ENCODE measurements around the gene CMKLR1.

CMKLR1 gene

GRCh38 chr12:108360487-108360886, 21.4 kb upstream of the CMKLR1 start:
- H3K9me3 ChIP-seq (replicated peaks; ENCODE audit: insufficient read depth, low read length) = no peaks in the 10 kb centered on the region
- no peak overlapping the region for H3K4me3 ChIP-seq (ENCODE audit: low read length)
- no peak for DNase-seq
- H3F3A ChIP-seq (ENCODE audit: insufficient read depth, low read length) = no peaks in the 10 kb centered on the region
- H3K27me3 ChIP-seq (replicated peaks; ENCODE audit: insufficient read depth, low read length) = no peaks in the 10 kb centered on the region
- no peaks in the 10 kb centered on the region for H4K20me1 ChIP-seq (ENCODE audit: insufficient read depth, low read length)
- TF ChIP-seq CTCF (IDR thresholded peaks at IDR 0.05; ENCODE audit: low read length) = no peak
- no peak for TF ChIP-seq EZH2 (optimal IDR thresholded peaks at IDR 0.05; ENCODE audit: low read depth, low read length)
- no peak for TF ChIP-seq EZH2phosphoT487 (IDR thresholded peaks at IDR 0.05; ENCODE audit: low read length)
- no peaks in the 10 kb centered on the region for H3K79me2 ChIP-seq (ENCODE audit: low read length)
- no peak overlapping the region for H3K4me2 ChIP-seq (ENCODE audit: low read depth, low read length)
- no peaks in the 10 kb centered on the region for H3K4me1 ChIP-seq (ENCODE audit: low read length)
- no peak overlapping the region for H3K27ac ChIP-seq (ENCODE audit: low read length)
- no peaks in the 10 kb centered on the region for H3K36me3 ChIP-seq (replicated peaks; ENCODE audit: insufficient read depth, low read length)
- no peaks in the 10 kb centered on the region for H3K9me2 ChIP-seq (replicated peaks; ENCODE audit: insufficient read depth, low read length)
- H3K9ac ChIP-seq (ENCODE audit: low read length) = no peak overlapping the region
- H2AFZ ChIP-seq (ENCODE audit: low read length) = no peak overlapping the region

- no peaks in the 10 kb centered on the region for H3K4me1 ChIP-seq (ENCODE audit: low read length)
- TF ChIP-seq CTCF (IDR thresholded peaks at IDR 0.05; ENCODE audit: low read length) = no peak
- TF ChIP-seq EZH2phosphoT487 (IDR thresholded peaks at IDR 0.05; ENCODE audit: low read length) = no peak
- no peak for TF ChIP-seq EZH2 (optimal IDR thresholded peaks at IDR 0.05; ENCODE audit: low read depth, low read length)
- H3K27ac ChIP-seq (ENCODE audit: low read length) = no peak overlapping the region
- H3F3A ChIP-seq (ENCODE audit: insufficient read depth, low read length) = no peaks in the 10 kb centered on the region
- no peaks in the 10 kb centered on the region for H3K36me3 ChIP-seq (replicated peaks; ENCODE audit: insufficient read depth, low read length)
- no peak for DNase-seq
- H3K9me3 ChIP-seq (replicated peaks; ENCODE audit: insufficient read depth, low read length) = no peaks in the 10 kb centered on the region
- no peak overlapping the region for H3K9ac ChIP-seq (ENCODE audit: low read length)
- H3K4me2 ChIP-seq (ENCODE audit: low read depth, low read length) = no peak overlapping the region
- H4K20me1 ChIP-seq (ENCODE audit: insufficient read depth, low read length) = no peaks in the 10 kb centered on the region
- no peaks in the 10 kb centered on the region for H3K27me3 ChIP-seq (replicated peaks; ENCODE audit: insufficient read depth, low read length)
- no peaks in the 10 kb centered on the region for H3K79me2 ChIP-seq (ENCODE audit: low read length)
- H2AFZ ChIP-seq (ENCODE audit: low read length) = no peak overlapping the region
- no peak overlapping the region for H3K4me3 ChIP-seq (ENCODE audit: low read length)
- H3K9me2 ChIP-seq (replicated peaks; ENCODE audit: insufficient read depth, low read length) = no peaks in the 10 kb centered on the region
Observed at GRCh38 chr12:108360057-108360456, 20.9 kb upstream of the CMKLR1 start.

GRCh38 chr12:108358580-108358965, 19.5 kb upstream of the CMKLR1 start:
- Histone ChIP-seq H3K4me3 (ENCODE audit: low read length) (no peak overlapping the region), H3F3A (ENCODE audit: insufficient read depth, low read length) (no peaks in the 10 kb centered on the region), H3K79me2 (ENCODE audit: low read length) (no peaks in the 10 kb centered on the region), H3K9me3 (replicated peaks; ENCODE audit: insufficient read depth, low read length) (no peaks in the 10 kb centered on the region), H3K27ac (ENCODE audit: low read length) (no peak overlapping the region), H3K9ac (ENCODE audit: low read length) (no peak overlapping the region), H3K9me2 (replicated peaks; ENCODE audit: insufficient read depth, low read length) (no peaks in the 10 kb centered on the region), H3K36me3 (replicated peaks; ENCODE audit: insufficient read depth, low read length) (no peaks in the 10 kb centered on the region), H2AFZ (ENCODE audit: low read length) (no peak overlapping the region), H3K4me1 (ENCODE audit: low read length) (no peaks in the 10 kb centered on the region), H3K27me3 (replicated peaks; ENCODE audit: insufficient read depth, low read length) (no peaks in the 10 kb centered on the region), H4K20me1 (ENCODE audit: insufficient read depth, low read length) (no peaks in the 10 kb centered on the region), H3K4me2 (ENCODE audit: low read depth, low read length) (no peak overlapping the region)
- TF ChIP-seq CTCF (IDR thresholded peaks at IDR 0.05; ENCODE audit: low read length) (no peak), EZH2phosphoT487 (IDR thresholded peaks at IDR 0.05; ENCODE audit: low read length) (no peak), EZH2 (optimal IDR thresholded peaks at IDR 0.05; ENCODE audit: low read depth, low read length) (no peak)
- no peak for DNase-seq

Measured in MM.1S (cell line).